ENCODE measurements around the gene RTBDN. TPM values are rescaled to one million over a fixed set of nuclear protein-coding genes. Genes with fewer than 3 reads are reported as not detected.
A peak's percentile ranks its signal among the peaks of the same experiment; 100 is the strongest.

The RTBDN gene
- total RNA-seq, 2 donors from 2014 or later: 0.35 TPM; not detected in 1

GRCh38 chr19:12792853-12793289, 41.5 kb downstream of the RTBDN start:
- peak overlapping the region; percentile 100 for H3K27ac ChIP-seq
- H3K9ac ChIP-seq (ENCODE audit: low read depth in 2 of 2, low read length in 2 of 2): peak overlapping the region; percentile 95 to 97
- no peaks in the 10 kb centered on the region for H3K36me3 ChIP-seq
- DNase-seq: no peak
- peak overlapping the region; percentile 90 for H3K4me3 ChIP-seq
- H3K27me3 ChIP-seq: no peaks in the 10 kb centered on the region
- peaks cover 17% of the 10 kb centered on the region for H3K4me1 ChIP-seq
- no peak for TF ChIP-seq CTCF (IDR thresholded peaks at IDR 0.05)
- intact Hi-C loops (cut with DNase I): no loop called here
- H3K9me3 ChIP-seq: no peaks in the 10 kb centered on the region

GRCh38 chr19:12792051-12792852, 42.1 kb downstream of the RTBDN start:
- Histone ChIP-seq H3K27me3 (no peaks in the 10 kb centered on the region), H3K9ac (ENCODE audit: low read depth in 2 of 2, low read length in 2 of 2) (peak overlapping the region; percentile 95 to 97), H3K4me3 (peak overlapping the region; percentile 90), H3K9me3 (no peaks in the 10 kb centered on the region), H3K4me1 (peaks cover 20% of the 10 kb centered on the region), H3K27ac (peak overlapping the region; percentile 100), H3K36me3 (no peaks in the 10 kb centered on the region)
- peak; percentile 78 for DNase-seq
- intact Hi-C loops (cut with DNase I): no loop called here
- no peak for TF ChIP-seq CTCF (IDR thresholded peaks at IDR 0.05)

- DNase-seq: peak; percentile 98
- H3K9me3 ChIP-seq: no peaks in the 10 kb centered on the region
- peak within 1 kb of the TSS; percentile 95 to 97 for H3K9ac ChIP-seq (ENCODE audit: low read depth in 2 of 2, low read length in 2 of 2)
- H3K27me3 ChIP-seq: no peaks in the 10 kb centered on the region
- TF ChIP-seq CTCF (IDR thresholded peaks at IDR 0.05): no peak
- H3K4me1 ChIP-seq: peaks cover 28% of the 10 kb centered on the region
- intact Hi-C loops (cut with DNase I): no loop called here
- peak within 1 kb of the TSS; percentile 100 for H3K27ac ChIP-seq
- H3K36me3 ChIP-seq: no peaks in the 10 kb centered on the region
- peak within 1 kb of the TSS; percentile 90 for H3K4me3 ChIP-seq
These were observed 42.9 kb downstream of the RTBDN start, which contains the start of gene JUNB for GRCh38 chr19:12791345-12792050. Gene JUNB, plus strand, starts transcription at chr19:12791486. Its CDS starts 286 bp downstream, at chr19:12791772.

GRCh38 chr19:12790628-12791344, 43.6 kb downstream of the RTBDN start:
- Histone ChIP-seq H3K27ac (peak overlapping the region; percentile 100), H3K4me1 (peaks cover 29% of the 10 kb centered on the region), H3K9me3 (no peaks in the 10 kb centered on the region), H3K36me3 (no peaks in the 10 kb centered on the region), H3K9ac (ENCODE audit: low read depth in 2 of 2, low read length in 2 of 2) (peak overlapping the region; percentile 83 to 95), H3K4me3 (peak overlapping the region; percentile 90), H3K27me3 (no peaks in the 10 kb centered on the region)
- no peak for TF ChIP-seq CTCF (IDR thresholded peaks at IDR 0.05)
- DNase-seq: no peak
- intact Hi-C loops (cut with DNase I): no loop called here
